ENCODE measurements around the gene PVALB.

GRCh38 chr22:36860821-36861659 lies 44.2 kb upstream of the PVALB start, which contains the start of gene NCF4:
- TF ChIP-seq CTCF (IDR thresholded peaks at IDR 0.05; ENCODE audit: insufficient read depth, low read length), result no peak
- peak; percentile 59 for TF ChIP-seq REST (IDR thresholded peaks at IDR 0.05; ENCODE audit: insufficient replicate concordance, low read depth)
- peak; percentile 98 for TF ChIP-seq POLR2AphosphoS5 (IDR thresholded peaks at IDR 0.05; ENCODE audit: low read depth)
- peak; percentile 100 for TF ChIP-seq SPI1 (IDR thresholded peaks at IDR 0.05; ENCODE audit: borderline replicate concordance, low read depth)

All from HL-60 (cell line).